H9 (cell line): ENCODE data around the gene SUSD2. TPM values are rescaled to one million over a fixed set of nuclear protein-coding genes. Genes with fewer than 3 reads are reported as not detected.

Experiments
- DNase-seq: peaks from one replicate; pipeline ENCODE4 v3.0.0-alpha.2; 2017
- H2AFZ ChIP-seq: one replicate; pipeline ENCODE4 v1.6.1; 2013; ENCODE audit warnings: mild to moderate bottlenecking, low read length, control low read depth, moderate library complexity
- H2AK5ac ChIP-seq: 2 replicates; pipeline ENCODE4 v1.6.1; 2013; ENCODE audit warnings: low read length, control low read depth, mixed read lengths; ENCODE audit not compliant: insufficient read length
- H2BK120ac ChIP-seq: one replicate; pipeline ENCODE4 v1.6.1; 2013; ENCODE audit warnings: low read depth, mild to moderate bottlenecking, low read length, control low read depth, inconsistent platforms; ENCODE audit not compliant: poor library complexity, severe bottlenecking
- H2BK12ac ChIP-seq: 2 replicates; pipeline ENCODE4 v1.6.1; 2013; ENCODE audit warnings: low read length, control low read depth, mixed read lengths, low read depth; ENCODE audit not compliant: insufficient read length
- H2BK15ac ChIP-seq: 2 replicates; pipeline ENCODE4 v1.6.1; 2013; ENCODE audit warnings: low read depth, low read length, control low read depth
- H2BK20ac ChIP-seq: one replicate; pipeline ENCODE4 v1.6.1; 2013; ENCODE audit warnings: low read depth, mild to moderate bottlenecking, low read length, control low read depth, inconsistent platforms; ENCODE audit not compliant: poor library complexity, severe bottlenecking
- H2BK5ac ChIP-seq: 2 replicates; pipeline ENCODE4 v1.6.1; 2013; ENCODE audit warnings: low read length, control low read depth, mixed read lengths; ENCODE audit not compliant: insufficient read length
- H3K14ac ChIP-seq: 2 replicates; pipeline ENCODE4 v1.6.1; 2013; ENCODE audit warnings: low read length, control low read depth; ENCODE audit not compliant: insufficient read depth
- H3K18ac ChIP-seq: 2 replicates; pipeline ENCODE4 v1.6.1; 2013; ENCODE audit warnings: low read depth, mild to moderate bottlenecking, mixed read lengths, low read length, control low read depth; ENCODE audit not compliant: insufficient read length
- H3K23ac ChIP-seq: 2 replicates; pipeline ENCODE4 v1.6.1; 2013; ENCODE audit warnings: low read length, control low read depth, mixed read lengths, low read depth; ENCODE audit not compliant: insufficient read length
- H3K23me2 ChIP-seq: 2 replicates; pipeline ENCODE4 v1.6.1; 2013; ENCODE audit warnings: low read depth, mild to moderate bottlenecking, mixed read lengths, low read length, control low read depth; ENCODE audit not compliant: insufficient read length, poor library complexity, severe bottlenecking
- H3K27ac ChIP-seq: 2 replicates; pipeline ENCODE4 v1.5.1; 2013; ENCODE audit warnings: low read length, control low read depth, mixed read lengths, low read depth; ENCODE audit not compliant: insufficient read length
- H3K27me3 ChIP-seq: 2 replicates; pipeline ENCODE4 v1.6.1; 2013; ENCODE audit warnings: low read length, control low read depth, inconsistent platforms; ENCODE audit not compliant: insufficient read depth
- H3K4ac ChIP-seq: 2 replicates; pipeline ENCODE4 v1.6.1; 2013; ENCODE audit warnings: low read depth, mild to moderate bottlenecking, control low read depth, inconsistent platforms, low read length, moderate library complexity
- H3K4me1 ChIP-seq: 2 replicates; pipeline ENCODE4 v1.6.1; 2013; ENCODE audit warnings: low read length, control low read depth, inconsistent platforms; ENCODE audit not compliant: insufficient read depth
- H3K4me2 ChIP-seq: 2 replicates; pipeline ENCODE4 v1.6.1; 2013; ENCODE audit warnings: low read length, control low read depth, mixed read lengths; ENCODE audit not compliant: insufficient read length, insufficient read depth
- H3K56ac ChIP-seq: 2 replicates; pipeline ENCODE4 v1.6.1; 2013; ENCODE audit warnings: low read depth, mild to moderate bottlenecking, mixed read lengths, low read length, control low read depth; ENCODE audit not compliant: insufficient read length
- H3K79me1 ChIP-seq: 2 replicates; pipeline ENCODE4 v1.6.1; 2013; ENCODE audit warnings: low read depth, mild to moderate bottlenecking, moderate library complexity, low read length, control low read depth, inconsistent platforms; ENCODE audit not compliant: insufficient read depth, poor library complexity, severe bottlenecking
- H3K79me2 ChIP-seq: 2 replicates; pipeline ENCODE4 v1.6.1; 2013; ENCODE audit warnings: low read length, control low read depth, inconsistent platforms; ENCODE audit not compliant: insufficient read depth
- H3K9ac ChIP-seq: 2 replicates; pipeline ENCODE4 v1.6.1; 2013; ENCODE audit warnings: low read length, control low read depth, mixed read lengths; ENCODE audit not compliant: insufficient read length; ENCODE audit errors: extremely low read depth
- H3K9me3 ChIP-seq: one replicate; pipeline ENCODE4 v1.6.1; 2013; ENCODE audit warnings: low read depth, low read length, inconsistent platforms; ENCODE audit not compliant: control insufficient read depth
- H3T11ph ChIP-seq: one replicate; pipeline ENCODE4 v1.6.1; 2013; ENCODE audit warnings: mild to moderate bottlenecking, low read length, control low read depth, inconsistent platforms
- H4K20me1 ChIP-seq: one replicate; pipeline ENCODE4 v1.6.1; 2013; ENCODE audit not compliant: control insufficient read depth, insufficient read length, insufficient read depth
- H4K5ac ChIP-seq: 2 replicates; pipeline ENCODE4 v1.6.1; 2013; ENCODE audit warnings: low read depth, mild to moderate bottlenecking, mixed read lengths, low read length, control low read depth; ENCODE audit not compliant: insufficient read length
- H4K8ac ChIP-seq: replicated peaks from 2 replicates; pipeline ENCODE4 v1.6.1; 2013; ENCODE audit warnings: low read length, control low read depth, mixed read lengths, low read depth; ENCODE audit not compliant: insufficient read length
- H4K91ac ChIP-seq: 2 replicates; pipeline ENCODE4 v1.6.1; 2013; ENCODE audit warnings: low read depth, mild to moderate bottlenecking, moderate library complexity, mixed read lengths, low read length, control low read depth; ENCODE audit not compliant: insufficient read length
- H3K27ac Mint-ChIP-seq, 3 experiments: 2 replicates in 2 of 3; 3 replicates in 1 of 3; pipeline ENCODE4 v1.8.0; 2020 to 2021; ENCODE audit warnings: mixed read lengths in 3 of 3, mild to moderate bottlenecking in 1 of 3, moderate library complexity in 1 of 3
- H3K27me3 Mint-ChIP-seq: 2 replicates; pipeline ENCODE4 v1.8.0; 2021; ENCODE audit warnings: low read depth, mild to moderate bottlenecking, moderate library complexity, mixed read lengths
- H3K36me3 Mint-ChIP-seq, 3 experiments: 2 replicates in 2 of 3; 3 replicates in 1 of 3; pipeline ENCODE4 v1.8.0; 2020 to 2021; ENCODE audit warnings: low read depth in 3 of 3, mixed read lengths in 3 of 3; ENCODE audit not compliant: insufficient read depth in 1 of 3
- H3K4me1 Mint-ChIP-seq, 2 experiments: 2 replicates each; pipeline ENCODE4 v1.8.0; 2020; ENCODE audit warnings: mixed read lengths in 2 of 2
- H3K4me3 Mint-ChIP-seq, 2 experiments: 2 replicates in 1 of 2; 3 replicates in 1 of 2; pipeline ENCODE4 v1.8.0; 2020 to 2021; ENCODE audit warnings: mild to moderate bottlenecking in 2 of 2, mixed read lengths in 2 of 2, moderate library complexity in 1 of 2
- H3K9me3 Mint-ChIP-seq, 2 experiments: 2 replicates in 1 of 2; 3 replicates in 1 of 2; pipeline ENCODE4 v1.8.0; 2020; ENCODE audit warnings: mild to moderate bottlenecking in 2 of 2, mixed read lengths in 2 of 2, moderate library complexity in 1 of 2
- WGBS: extraction: QIAGEN DNeasy Blood & Tissue Kit; methylation state at CpG from one replicate; pipeline ENCODE4 v1.1.7; 2013; ENCODE audit warnings: missing lambda C conversion rate, low lambda C conversion rate, mixed read lengths; ENCODE audit not compliant: insufficient read length; ENCODE audit errors: extremely low coverage; 5-methylcytosine and 5-hydroxymethylcytosine counted together
- total RNA-seq: library from RNA; stranded (reverse); gene quantifications from 2 replicates; pipeline ENCODE4 v1.2.1, GENCODE V29; 2021
- TF ChIP-seq, protein P1 (sequence below): fragments of 200-600 bp; sonication (generic); conservative IDR thresholded peaks from 3 replicates; pipeline ENCODE4 v1.8.0; 2021; ENCODE audit warnings: antibody characterized with exemption, mild to moderate bottlenecking

Gene SUSD2
- total RNA-seq, 1 experiment from 2014 or later, result 4.2 TPM

DNA sequence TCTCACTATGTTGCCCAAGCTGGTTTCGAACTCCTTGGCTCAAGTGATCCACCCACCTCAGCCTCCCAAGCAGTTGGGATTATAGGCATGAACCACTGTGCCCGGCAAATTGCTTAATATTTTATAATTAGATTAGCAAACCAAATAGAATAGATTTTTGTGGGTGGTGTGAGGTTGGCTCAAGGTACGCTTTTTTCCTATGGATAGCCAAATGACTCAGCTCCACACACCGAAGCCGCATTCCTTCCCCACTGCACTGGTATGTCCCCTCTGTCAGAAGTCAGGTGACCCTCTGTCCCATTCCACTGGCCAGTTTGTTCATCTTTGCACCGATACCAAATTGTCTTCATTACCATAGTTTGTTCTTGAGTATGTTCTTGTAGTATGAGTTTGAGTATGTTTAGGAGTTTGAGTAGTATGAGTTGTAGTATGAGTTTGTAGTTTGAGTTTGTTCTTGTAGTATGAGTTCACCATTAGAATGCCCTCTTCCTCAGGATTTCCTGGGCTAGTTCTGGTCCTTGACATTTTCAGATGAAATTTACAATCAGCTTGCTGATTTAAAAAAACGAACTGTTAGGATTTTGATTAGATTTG lies 19.4 kb downstream of the SUSD2 start:
- Histone ChIP-seq H3K4me1 (no peaks in the 10 kb centered on the region; the same call in 1 of the 2 replicates), H2AFZ (no peak overlapping the region), H4K20me1 (no peaks in the 10 kb centered on the region), H3K4ac (no peak overlapping the region), H4K5ac (no peak overlapping the region), H3K4me2 (no peak overlapping the region), H2BK15ac (no peak overlapping the region), H3K9me3 (no peaks in the 10 kb centered on the region), H2BK5ac (no peak overlapping the region), H3K23ac (no peak overlapping the region), H2BK120ac (no peak overlapping the region), H4K8ac (no peak overlapping the region), H3T11ph (no peak overlapping the region), H2BK12ac (no peak overlapping the region), H2AK5ac (no peak overlapping the region), H2BK20ac (no peak overlapping the region), H3K56ac (no peak overlapping the region), H3K18ac (no peak overlapping the region), H4K91ac (no peak overlapping the region), H3K9ac (no peak overlapping the region), H3K27ac (no peak overlapping the region), H3K79me2 (no peaks in the 10 kb centered on the region), H3K14ac (no peak overlapping the region), H3K27me3 (no peaks in the 10 kb centered on the region), H3K23me2 (no peaks in the 10 kb centered on the region), H3K79me1 (no peaks in the 10 kb centered on the region)
- TF ChIP-seq, protein P1, sequence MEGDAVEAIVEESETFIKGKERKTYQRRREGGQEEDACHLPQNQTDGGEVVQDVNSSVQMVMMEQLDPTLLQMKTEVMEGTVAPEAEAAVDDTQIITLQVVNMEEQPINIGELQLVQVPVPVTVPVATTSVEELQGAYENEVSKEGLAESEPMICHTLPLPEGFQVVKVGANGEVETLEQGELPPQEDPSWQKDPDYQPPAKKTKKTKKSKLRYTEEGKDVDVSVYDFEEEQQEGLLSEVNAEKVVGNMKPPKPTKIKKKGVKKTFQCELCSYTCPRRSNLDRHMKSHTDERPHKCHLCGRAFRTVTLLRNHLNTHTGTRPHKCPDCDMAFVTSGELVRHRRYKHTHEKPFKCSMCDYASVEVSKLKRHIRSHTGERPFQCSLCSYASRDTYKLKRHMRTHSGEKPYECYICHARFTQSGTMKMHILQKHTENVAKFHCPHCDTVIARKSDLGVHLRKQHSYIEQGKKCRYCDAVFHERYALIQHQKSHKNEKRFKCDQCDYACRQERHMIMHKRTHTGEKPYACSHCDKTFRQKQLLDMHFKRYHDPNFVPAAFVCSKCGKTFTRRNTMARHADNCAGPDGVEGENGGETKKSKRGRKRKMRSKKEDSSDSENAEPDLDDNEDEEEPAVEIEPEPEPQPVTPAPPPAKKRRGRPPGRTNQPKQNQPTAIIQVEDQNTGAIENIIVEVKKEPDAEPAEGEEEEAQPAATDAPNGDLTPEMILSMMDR, result no peak
- Mint-ChIP-seq H3K36me3 (peaks cover 0 to 21% (median 8%) of the 10 kb centered on the region in 3 experiments; a peak in 4 of 7 replicates), H3K9me3 (peaks cover 16 to 20% of the 10 kb centered on the region in 2 experiments), H3K4me3 (no peak overlapping the region), H3K27ac (0 out of 7 replicates have a peak overlapping the region, but pooled peaks of 1 of the 3 experiments have one; percentile 1), H3K4me1 (peaks cover 12 to 13% of the 10 kb centered on the region in 2 experiments), H3K27me3 (no peaks in the 10 kb centered on the region)
- no CpG with 5 or more reads among the region's 7 CpGs for WGBS
- no peak for DNase-seq
